H1 (cell line): ENCODE results near the gene TIE1.

ENCODE experiments used
- ASH2L ChIP-seq: fragments of 200-600, 300-600 bp; sonication (generic); IDR thresholded peaks from one replicate; pipeline ENCODE4 v1.7.1; 2017; ENCODE audit warnings: low read length
- BRCA1 ChIP-seq: IDR thresholded peaks from 2 replicates; pipeline ENCODE4 v1.6.1; 2012; ENCODE audit warnings: low read depth, low read length, improper control_type of control experiment
- EP300 ChIP-seq, 2 experiments: IDR thresholded peaks; 1 replicate in 1 of 2; 2 replicates in 1 of 2; pipeline ENCODE4 v1.6.1; 2011 to 2012; ENCODE audit warnings: low read depth in 2 of 2, low read length in 2 of 2, mild to moderate bottlenecking in 2 of 2, borderline replicate concordance in 1 of 2, inconsistent platforms in 1 of 2, moderate library complexity in 1 of 2
- NANOG ChIP-seq: IDR thresholded peaks from 2 replicates; pipeline ENCODE4 v1.6.1; 2011; ENCODE audit warnings: low read length, low read depth, mild to moderate bottlenecking, inconsistent platforms; ENCODE audit not compliant: insufficient read depth, poor library complexity, severe bottlenecking
- YY1 ChIP-seq: IDR thresholded peaks from 2 replicates; pipeline ENCODE4 v1.6.1; 2011; ENCODE audit warnings: low read depth, mild to moderate bottlenecking, low read length
- TF ChIP-seq, protein P1 (sequence below), 3 experiments: IDR thresholded peaks; 1 replicate in 2 of 3; 2 replicates in 1 of 3; pipeline versions ENCODE4 v1.5.1 to v1.6.1; 2011; ENCODE audit warnings: low read length in 3 of 3, mild to moderate bottlenecking in 3 of 3, inconsistent platforms in 2 of 3, low read depth in 1 of 3, moderate library complexity in 1 of 3; ENCODE audit not compliant: insufficient read depth in 1 of 3; ENCODE audit errors: control extremely low read depth in 1 of 3

GRCh38 chr1:43319288-43319687 is 18.5 kb downstream of the TIE1 start:
- TF ChIP-seq, protein P1, sequence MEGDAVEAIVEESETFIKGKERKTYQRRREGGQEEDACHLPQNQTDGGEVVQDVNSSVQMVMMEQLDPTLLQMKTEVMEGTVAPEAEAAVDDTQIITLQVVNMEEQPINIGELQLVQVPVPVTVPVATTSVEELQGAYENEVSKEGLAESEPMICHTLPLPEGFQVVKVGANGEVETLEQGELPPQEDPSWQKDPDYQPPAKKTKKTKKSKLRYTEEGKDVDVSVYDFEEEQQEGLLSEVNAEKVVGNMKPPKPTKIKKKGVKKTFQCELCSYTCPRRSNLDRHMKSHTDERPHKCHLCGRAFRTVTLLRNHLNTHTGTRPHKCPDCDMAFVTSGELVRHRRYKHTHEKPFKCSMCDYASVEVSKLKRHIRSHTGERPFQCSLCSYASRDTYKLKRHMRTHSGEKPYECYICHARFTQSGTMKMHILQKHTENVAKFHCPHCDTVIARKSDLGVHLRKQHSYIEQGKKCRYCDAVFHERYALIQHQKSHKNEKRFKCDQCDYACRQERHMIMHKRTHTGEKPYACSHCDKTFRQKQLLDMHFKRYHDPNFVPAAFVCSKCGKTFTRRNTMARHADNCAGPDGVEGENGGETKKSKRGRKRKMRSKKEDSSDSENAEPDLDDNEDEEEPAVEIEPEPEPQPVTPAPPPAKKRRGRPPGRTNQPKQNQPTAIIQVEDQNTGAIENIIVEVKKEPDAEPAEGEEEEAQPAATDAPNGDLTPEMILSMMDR (IDR thresholded peaks at IDR 0.05; ENCODE audit: control extremely low read depth in 1 of 3, insufficient read depth in 1 of 3, low read depth in 1 of 3, low read length in 3 of 3), result no peak
- no peak for TF ChIP-seq EP300 (IDR thresholded peaks at IDR 0.05; ENCODE audit: borderline replicate concordance in 1 of 2, low read depth in 2 of 2, low read length in 2 of 2)
- TF ChIP-seq BRCA1, result no peak
- no peak for TF ChIP-seq NANOG
- TF ChIP-seq YY1, result no peak
- TF ChIP-seq ASH2L, result no peak
